HG02970 (cell line): ENCODE results near the gene STAT1.

ENCODE experiments used
- ATAC-seq: cut with Tn5 transposase; IDR thresholded peaks from one replicate; pipeline ENCODE4 v1.9.1; 2021; ENCODE audit warnings: mild to moderate bottlenecking, moderate library complexity, moderate number of reproducible peaks; ENCODE audit not compliant: unreplicated experiment, low FRiP score

STAT1 gene

GRCh38 chr2:190986221-190986953 is 27.6 kb downstream of the STAT1 start:
- ATAC-seq, result no peak

GRCh38 chr2:190984595-190984994 is 29.4 kb downstream of the STAT1 start:
- ATAC-seq, result no peak

- ATAC-seq, result no peak
These were observed 31.5 kb downstream of the STAT1 start for GRCh38 chr2:190982262-190983034.

- ATAC-seq, result no peak
These were observed 32.2 kb downstream of the STAT1 start for GRCh38 chr2:190981733-190982132.

GRCh38 chr2:190981333-190981732 is 32.6 kb downstream of the STAT1 start:
- ATAC-seq, result no peak

- ATAC-seq, result no peak
These were observed 33.3 kb downstream of the STAT1 start for GRCh38 chr2:190980630-190981209.

- ATAC-seq, result no peak
These were observed 33.9 kb downstream of the STAT1 start for GRCh38 chr2:190979906-190980629.

GRCh38 chr2:190978389-190979053 is 35.5 kb downstream of the STAT1 start:
- ATAC-seq, result no peak

- ATAC-seq, result no peak
These were observed 36.5 kb downstream of the STAT1 start for GRCh38 chr2:190977505-190977904.

GRCh38 chr2:190976521-190976920 is 37.5 kb downstream of the STAT1 start:
- ATAC-seq, result no peak

GRCh38 chr2:190974629-190975361 is 39.2 kb downstream of the STAT1 start:
- no peak for ATAC-seq

GRCh38 chr2:190973726-190974628 is 40.0 kb downstream of the STAT1 start:
- no peak for ATAC-seq

- no peak for ATAC-seq
These were observed 40.7 kb downstream of the STAT1 start for GRCh38 chr2:190973262-190973661.

- no peak for ATAC-seq
These were observed 41.1 kb downstream of the STAT1 start for GRCh38 chr2:190972846-190973245.

GRCh38 chr2:190972213-190972612 is 41.8 kb downstream of the STAT1 start:
- no peak for ATAC-seq

- no peak for ATAC-seq
These were observed 43.0 kb downstream of the STAT1 start for GRCh38 chr2:190970873-190971506.

- no peak for ATAC-seq
These were observed 43.8 kb downstream of the STAT1 start for GRCh38 chr2:190970160-190970559.

GRCh38 chr2:190968522-190968921 is 45.4 kb downstream of the STAT1 start:
- no peak for ATAC-seq
